Heart left ventricle (tissue), 16 donors: ENCODE data around the gene RBM47. TPM values are rescaled to one million over a fixed set of nuclear protein-coding genes. Genes with fewer than 3 reads are reported as not detected.

Source experiments
- ATAC-seq, 4 donors: fragments of 200-7000 bp; cut with Tn5 transposase; one replicate each; pipeline ENCODE4 v1.9.1; 2020 to 2022; ENCODE audit warnings: moderate library complexity in 4 of 4, mild to moderate bottlenecking in 3 of 4, moderate number of reproducible peaks in 1 of 4
- DNase-seq, 5 donors: peaks; one replicate each; pipeline ENCODE4 v3.0.0-alpha.2; 2020
- H3K27ac ChIP-seq, 12 donors: fragments of 200-600 bp; sonication (generic) in 4 of 12; one replicate each; pipeline versions ENCODE4 v1.5.0 to v1.8.0; 2016 to 2022; ENCODE audit warnings: mild to moderate bottlenecking in 2 of 12
- H3K27me3 ChIP-seq, 9 donors: fragments of 200-600 bp; sonication (generic) in 2 of 9; one replicate each; pipeline versions ENCODE4 v1.5.1 to v1.8.0; 2016 to 2022; ENCODE audit warnings: mild to moderate bottlenecking in 3 of 9
- H3K36me3 ChIP-seq, 9 donors: fragments of 200-600 bp; sonication (generic) in 2 of 9; one replicate each; pipeline versions ENCODE4 v1.5.0 to v1.8.0; 2018 to 2022; ENCODE audit warnings: mild to moderate bottlenecking in 2 of 9
- H3K4me1 ChIP-seq, 12 donors: fragments of 200-600 bp; sonication (generic) in 4 of 12; one replicate each; pipeline versions ENCODE4 v1.5.0 to v1.8.0; 2016 to 2022; ENCODE audit warnings: mild to moderate bottlenecking in 3 of 12
- H3K4me3 ChIP-seq, 12 donors: fragments of 200-600 bp; sonication (generic) in 4 of 12; one replicate each; pipeline versions ENCODE4 v1.5.0 to v1.8.0; 2017 to 2022; ENCODE audit warnings: mild to moderate bottlenecking in 9 of 12, moderate library complexity in 4 of 12
- H3K9me3 ChIP-seq, 12 donors: fragments of 200-600 bp; sonication (generic) in 4 of 12; one replicate each; pipeline versions ENCODE4 v1.5.0 to v1.8.0; 2016 to 2022; ENCODE audit warnings: mild to moderate bottlenecking in 1 of 12
- POLR2A ChIP-seq, 2 donors: fragments of 450-650 bp; IDR thresholded peaks; one replicate each; pipeline ENCODE4 v1.6.1; 2017; ENCODE audit warnings: antibody characterized with exemption in 2 of 2, mild to moderate bottlenecking in 2 of 2, moderate library complexity in 2 of 2
- WGBS, 4 donors: extraction: QIAGEN DNeasy Blood & Tissue Kit in 2 of 4; methylation state at CpG; one replicate each; pipeline versions ENCODE4 v1.1.5 to v1.1.7; 2013 to 2018; 5-methylcytosine and 5-hydroxymethylcytosine counted together
- intact Hi-C, 10 donors: fragments of 100-400 bp; cut with DNase I; formaldehyde crosslinking; loops; one replicate each; pipeline versions ENCODE4 v1.11.1 to v1.14.2; 2022
- polyA plus RNA-seq, 2 donors: library from polyadenylated mRNA; stranded (reverse); fragments of 200-250 nt; gene quantifications; one replicate each; pipeline ENCODE4 v1.2.3, GENCODE V29; 2013
- total RNA-seq, 9 donors: library from RNA; depleted of rRNA in 2 of 9; stranded (reverse); fragments of >200 nt in 2 of 9; fragmentation: NEBNext Ultra II Directional in 3 of 9; extraction: Animal tissue kit (Norgen Biotek cat#: 25700) in 3 of 9; gene quantifications; one replicate each; pipeline versions ENCODE4 v1.1.0 to v1.2.4, GENCODE V29; 2016 to 2023
- TF ChIP-seq, protein P1 (sequence below), 12 donors: fragments of 200-600 bp; sonication (generic) in 4 of 12; IDR thresholded peaks; one replicate each; pipeline versions ENCODE4 v1.5.0 to v1.8.0; 2018 to 2022; ENCODE audit warnings: antibody characterized with exemption in 12 of 12, mild to moderate bottlenecking in 5 of 12
- donor health status: ischemic (EF 13 %, LVEDD 7.1; RV severe dilation, severe dysfunction).
- donor health status: healthy with polysubstance abuse.
- donor health status: DM: no; HTN: yes; CAD: no.
- donor health status: DM: no; HTN: no; CAD: no.
- donor health status: ischemic (EF 25% LVEDD 6.9; RV normal size, moderate dysfunction).
- donor health status: ischemic (EF 25% LVEDD 5.7; RV mildly dilated, moderate dysfunction).
- donor health status: healthy.
- donor health status: DM: yes; HTN: yes; CAD: no.
- donor health status: ischemic (EF 35%, LVEDD 5.7; RV mildly dilated, moderate dysfunction).
- donor health status: nonischemic (EF 11% LVEDD 7.7; RV severe dilation, severe dysfunction).
- donor health status: DM: yes; HTN: yes; CAD: no.
- donor health status: PGD.
- donor health status: ischemic (EF 29% LVEDD 5.4; RV normal size, mild dysfunction).
- donor health status: nonischemic (EF 23%, LVEDD 6.1; RV moderate dilation, normal function).

RBM47 gene
- total and polyA plus RNA-seq, 11 donors, result 0.50 to 29.9 (median 3.5) TPM

DNA sequence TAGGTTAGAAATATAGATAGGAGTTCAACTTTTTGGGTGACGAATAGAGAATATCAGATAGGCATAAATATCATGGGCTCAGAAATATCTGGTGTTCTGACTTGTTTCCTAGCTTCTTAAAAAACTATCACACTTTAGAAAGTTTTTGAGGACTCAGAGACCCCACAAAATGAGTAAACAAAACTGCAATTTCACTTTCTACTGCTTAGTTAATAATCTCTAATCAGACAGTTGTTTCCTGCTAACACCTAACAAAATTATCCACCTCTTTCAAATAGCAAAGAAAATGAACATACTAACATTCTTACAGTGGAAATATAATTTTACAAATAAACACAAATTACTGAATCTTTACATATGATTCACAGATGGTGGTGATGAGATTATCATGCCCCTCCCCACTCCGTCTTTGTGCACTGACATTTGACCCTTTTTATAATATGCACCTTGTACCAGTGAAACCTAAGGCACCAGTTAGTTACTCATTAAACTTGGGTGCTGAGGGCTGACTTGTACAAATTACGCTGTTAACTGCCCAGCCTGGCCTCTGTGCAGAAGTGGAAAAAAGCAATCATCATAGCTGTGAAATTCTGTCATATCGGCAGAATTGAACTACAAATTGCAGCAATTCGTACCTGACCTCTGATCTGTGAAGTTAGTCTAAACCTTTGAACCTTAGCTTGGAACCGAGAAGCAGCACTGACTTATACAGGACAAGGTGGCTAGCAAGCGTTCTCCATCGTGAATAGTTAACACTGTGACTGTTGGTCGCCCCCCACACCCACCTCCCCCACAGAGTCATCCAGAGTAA, 155.9 kb downstream of the RBM47 start:
- Histone ChIP-seq H3K36me3 (no peaks in the 10 kb centered on the region), H3K27ac (no peak overlapping the region), H3K27me3 (peaks cover 0 to 4% (median 0%) of the 10 kb centered on the region in 9 donors), H3K4me3 (no peak overlapping the region), H3K9me3 (no peaks in the 10 kb centered on the region), H3K4me1 (no peaks in the 10 kb centered on the region)
- no peak for ATAC-seq
- intact Hi-C loops, result no loop called here
- DNase-seq, result no peak
- 79 to 84% (median 82%) methylated on average over 9 of the region's 9 CpGs for WGBS, 4 donors
- TF ChIP-seq, protein P1, sequence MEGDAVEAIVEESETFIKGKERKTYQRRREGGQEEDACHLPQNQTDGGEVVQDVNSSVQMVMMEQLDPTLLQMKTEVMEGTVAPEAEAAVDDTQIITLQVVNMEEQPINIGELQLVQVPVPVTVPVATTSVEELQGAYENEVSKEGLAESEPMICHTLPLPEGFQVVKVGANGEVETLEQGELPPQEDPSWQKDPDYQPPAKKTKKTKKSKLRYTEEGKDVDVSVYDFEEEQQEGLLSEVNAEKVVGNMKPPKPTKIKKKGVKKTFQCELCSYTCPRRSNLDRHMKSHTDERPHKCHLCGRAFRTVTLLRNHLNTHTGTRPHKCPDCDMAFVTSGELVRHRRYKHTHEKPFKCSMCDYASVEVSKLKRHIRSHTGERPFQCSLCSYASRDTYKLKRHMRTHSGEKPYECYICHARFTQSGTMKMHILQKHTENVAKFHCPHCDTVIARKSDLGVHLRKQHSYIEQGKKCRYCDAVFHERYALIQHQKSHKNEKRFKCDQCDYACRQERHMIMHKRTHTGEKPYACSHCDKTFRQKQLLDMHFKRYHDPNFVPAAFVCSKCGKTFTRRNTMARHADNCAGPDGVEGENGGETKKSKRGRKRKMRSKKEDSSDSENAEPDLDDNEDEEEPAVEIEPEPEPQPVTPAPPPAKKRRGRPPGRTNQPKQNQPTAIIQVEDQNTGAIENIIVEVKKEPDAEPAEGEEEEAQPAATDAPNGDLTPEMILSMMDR (IDR thresholded peaks at IDR 0.05), result no peak
- TF ChIP-seq POLR2A (IDR thresholded peaks at IDR 0.05), result no peak

- H3K36me3 ChIP-seq, result no peaks in the 10 kb centered on the region
- ATAC-seq, result no peak
- no peaks in the 10 kb centered on the region for H3K4me1 ChIP-seq
- 93 to 95% (median 95%) methylated on average over 3 of the region's 3 CpGs for WGBS, 4 donors
- intact Hi-C loops, result no loop called here
- H3K4me3 ChIP-seq, result no peak overlapping the region
- no peaks in the 10 kb centered on the region for H3K9me3 ChIP-seq
- no peak overlapping the region for H3K27ac ChIP-seq
- H3K27me3 ChIP-seq, result peaks cover 0 to 4% (median 0%) of the 10 kb centered on the region in 9 donors
- TF ChIP-seq, protein P1 (IDR thresholded peaks at IDR 0.05), result no peak
- no peak for TF ChIP-seq POLR2A (IDR thresholded peaks at IDR 0.05)
- DNase-seq, result no peak
Measured at GRCh38 chr4:40471923-40472322, 157.7 kb downstream of the RBM47 start.

DNA sequence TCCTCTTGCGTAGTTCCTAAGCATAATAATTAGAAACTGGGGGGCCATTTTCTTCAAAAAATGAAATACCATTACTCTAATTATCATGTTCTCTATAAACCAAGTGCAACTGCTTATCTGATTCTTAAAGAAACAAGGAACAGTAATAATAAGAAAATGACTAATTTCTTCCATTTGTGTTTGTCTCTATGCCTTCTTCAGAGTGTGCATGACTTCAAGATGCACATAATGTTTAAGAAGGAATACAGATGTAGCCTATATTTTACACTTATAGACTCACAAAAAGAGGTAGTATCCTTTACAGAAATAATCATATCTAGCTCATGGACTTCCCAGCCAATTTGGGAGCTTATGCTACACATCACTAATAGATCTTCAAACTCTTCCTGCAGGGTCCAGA, 162.9 kb downstream of the RBM47 start:
- ATAC-seq (no peak), DNase-seq (no peak)
- TF ChIP-seq, protein P1 (IDR thresholded peaks at IDR 0.05), result no peak
- TF ChIP-seq POLR2A (IDR thresholded peaks at IDR 0.05), result no peak
- intact Hi-C loops, result no loop called here
- no peaks in the 10 kb centered on the region for H3K4me1 ChIP-seq
- no peak overlapping the region for H3K4me3 ChIP-seq
- no peaks in the 10 kb centered on the region for H3K9me3 ChIP-seq
- peaks cover 0 to 7% (median 0%) of the 10 kb centered on the region in 9 donors for H3K36me3 ChIP-seq
- H3K27me3 ChIP-seq, result no peaks in the 10 kb centered on the region
- no peak overlapping the region for H3K27ac ChIP-seq
- WGBS, 4 donors, result 92 to 100% (median 93%) methylated on average over 1 of the region's 1 CpG

GRCh38 chr4:40462326-40462725, 167.3 kb downstream of the RBM47 start:
- H3K4me3 ChIP-seq, result no peak overlapping the region
- H3K9me3 ChIP-seq, result no peaks in the 10 kb centered on the region
- ATAC-seq, result no peak
- H3K27ac ChIP-seq, result no peak overlapping the region
- DNase-seq, result no peak
- H3K27me3 ChIP-seq, result peaks cover 0 to 3% (median 0%) of the 10 kb centered on the region in 9 donors
- intact Hi-C loops, result no loop called here
- H3K4me1 ChIP-seq, result no peaks in the 10 kb centered on the region
- 57 to 70% (median 64%) methylated on average over 5 of the region's 5 CpGs for WGBS, 4 donors
- TF ChIP-seq, protein P1 (IDR thresholded peaks at IDR 0.05), result no peak
- TF ChIP-seq POLR2A (IDR thresholded peaks at IDR 0.05), result no peak
- H3K36me3 ChIP-seq, result peaks cover 0 to 7% (median 0%) of the 10 kb centered on the region in 9 donors
